ENCODE results near the gene TCTN2. TPM values are rescaled to one million over a fixed set of nuclear protein-coding genes. Genes with fewer than 3 reads are reported as not detected.

Gene TCTN2
- total RNA-seq, 2 experiments from 2014 or later: 4.7 to 7.8 TPM

GRCh38 chr12:123720141-123720814 is 49.4 kb downstream of the TCTN2 start:
- CTCF ChIA-PET (ENCODE audit: unreplicated experiment): no interaction called here
- peaks cover 64% of the 10 kb centered on the region for H3K36me3 ChIP-seq (ENCODE audit: insufficient read depth, low read length)
- TSS peak; percentile 14 for BruUV-seq (replicated peaks)
- TF ChIP-seq EZH2phosphoT487 (IDR thresholded peaks at IDR 0.05; ENCODE audit: borderline replicate concordance, low read depth, low read length) (no peak), CTCF (conservative IDR thresholded peaks at IDR 0.05; ENCODE audit: low read length) (no peak)
- H3K79me2 ChIP-seq (ENCODE audit: insufficient read depth, low read depth, low read length): peaks cover 12% of the 10 kb centered on the region
- H3K27ac ChIP-seq (ENCODE audit: low read depth, low read length, poor library complexity, severe bottlenecking): no peak overlapping the region
- no peaks in the 10 kb centered on the region for H3K9me2 ChIP-seq (ENCODE audit: insufficient read depth, low read length)
- H3K4me2 ChIP-seq (ENCODE audit: low read length): no peak overlapping the region
- POLR2A ChIA-PET: no interaction called here
- H4K20me1 ChIP-seq (ENCODE audit: insufficient read depth, low read length): peaks cover 2% of the 10 kb centered on the region; the same call in 1 of the 2 replicates
- no peak overlapping the region for H2AFZ ChIP-seq (ENCODE audit: low read length)
- H3K9me3 ChIP-seq (ENCODE audit: low read length): no peaks in the 10 kb centered on the region
- no peaks in the 10 kb centered on the region for H3K4me1 ChIP-seq (ENCODE audit: insufficient read depth, low read length, poor library complexity, severe bottlenecking)
- intact Hi-C loops (cut with micrococcal nuclease; ENCODE audit: unreplicated experiment): no loop called here
- no peak for DNase-seq (ENCODE audit: low spot score)
- no peak overlapping the region for H3K4me3 ChIP-seq (ENCODE audit: low read depth, low read length, poor library complexity, severe bottlenecking)

DNA sequence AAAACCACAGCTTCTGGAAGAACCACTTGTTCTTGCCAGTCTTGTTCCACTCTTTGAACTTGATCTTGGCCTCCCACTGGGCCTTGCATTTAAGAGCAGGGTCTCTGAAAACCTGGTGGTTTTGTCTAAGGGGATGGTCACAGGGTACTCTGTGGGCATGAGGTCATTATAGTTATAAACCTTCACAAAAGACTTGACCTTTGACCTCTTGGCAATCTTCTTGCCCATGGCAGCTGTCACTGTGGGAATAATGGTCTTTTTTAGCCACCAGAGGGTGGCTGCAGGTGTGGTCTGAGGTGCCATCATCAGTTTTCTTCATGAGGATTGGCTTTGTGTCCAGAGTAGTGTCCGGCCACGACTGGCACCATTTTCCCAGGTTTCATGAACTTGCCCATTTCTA is 50.3 kb downstream of the TCTN2 start:
- CTCF ChIA-PET (ENCODE audit: unreplicated experiment): no interaction called here
- no peaks in the 10 kb centered on the region for H4K20me1 ChIP-seq (ENCODE audit: insufficient read depth, low read length)
- no peak for DNase-seq (ENCODE audit: low spot score)
- POLR2A ChIA-PET: no interaction called here
- TF ChIP-seq EZH2phosphoT487 (IDR thresholded peaks at IDR 0.05; ENCODE audit: borderline replicate concordance, low read depth, low read length): no peak
- TF ChIP-seq CTCF (conservative IDR thresholded peaks at IDR 0.05; ENCODE audit: low read length): no peak
- peaks cover 70% of the 10 kb centered on the region for H3K36me3 ChIP-seq (ENCODE audit: insufficient read depth, low read length)
- peaks cover 3% of the 10 kb centered on the region for H3K79me2 ChIP-seq (ENCODE audit: insufficient read depth, low read depth, low read length)
- H3K9me3 ChIP-seq (ENCODE audit: low read length): no peaks in the 10 kb centered on the region
- H3K4me1 ChIP-seq (ENCODE audit: insufficient read depth, low read length, poor library complexity, severe bottlenecking): no peaks in the 10 kb centered on the region
- H3K4me2 ChIP-seq (ENCODE audit: low read length): no peak overlapping the region
- no peak overlapping the region for H2AFZ ChIP-seq (ENCODE audit: low read length)
- no TSS peak for BruUV-seq (replicated peaks)
- no peak overlapping the region for H3K4me3 ChIP-seq (ENCODE audit: low read depth, low read length, poor library complexity, severe bottlenecking)
- no peaks in the 10 kb centered on the region for H3K9me2 ChIP-seq (ENCODE audit: insufficient read depth, low read length)
- H3K27ac ChIP-seq (ENCODE audit: low read depth, low read length, poor library complexity, severe bottlenecking): no peak overlapping the region
- intact Hi-C loops (cut with micrococcal nuclease; ENCODE audit: unreplicated experiment): no loop called here

DNA sequence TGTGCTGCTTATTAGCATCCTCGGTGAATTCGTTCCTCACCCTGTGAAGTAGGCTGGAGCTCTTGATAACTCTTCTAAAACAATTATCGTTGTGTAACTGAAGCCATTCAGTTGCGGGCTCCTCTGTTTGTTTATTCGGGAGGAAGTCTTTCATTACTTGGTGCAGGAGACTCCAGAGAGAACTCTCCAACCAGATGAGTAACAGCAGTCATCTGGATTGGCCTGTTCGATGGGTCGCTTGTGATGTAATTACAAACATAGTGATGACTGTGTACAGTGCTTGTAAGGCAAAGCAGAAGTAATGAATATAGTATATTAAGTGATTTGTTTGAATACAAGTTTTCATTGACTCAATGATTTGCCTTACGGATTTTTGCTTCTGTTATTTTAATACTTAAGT is 52.1 kb downstream of the TCTN2 start:
- Histone ChIP-seq H3K9me2 (ENCODE audit: insufficient read depth, low read length) (no peaks in the 10 kb centered on the region), H3K4me2 (ENCODE audit: low read length) (no peak overlapping the region), H3K79me2 (ENCODE audit: insufficient read depth, low read depth, low read length) (no peaks in the 10 kb centered on the region; the same call in 1 of the 2 replicates), H3K4me3 (ENCODE audit: low read depth, low read length, poor library complexity, severe bottlenecking) (no peak overlapping the region), H3K27ac (ENCODE audit: low read depth, low read length, poor library complexity, severe bottlenecking) (no peak overlapping the region), H2AFZ (ENCODE audit: low read length) (no peak overlapping the region), H4K20me1 (ENCODE audit: insufficient read depth, low read length) (no peaks in the 10 kb centered on the region), H3K36me3 (ENCODE audit: insufficient read depth, low read length) (peaks cover 88% of the 10 kb centered on the region), H3K4me1 (ENCODE audit: insufficient read depth, low read length, poor library complexity, severe bottlenecking) (no peaks in the 10 kb centered on the region), H3K9me3 (ENCODE audit: low read length) (no peaks in the 10 kb centered on the region)
- ChIA-PET POLR2A (interaction anchor here (0.6 to 1.0 kb wide), 2 partner anchors 11 to 302 kb away, joined by 3 to 4 read pairs; partner anchors contain the start of gene ATP6V0A2), CTCF (ENCODE audit: unreplicated experiment) (no interaction called here)
- TF ChIP-seq CTCF (conservative IDR thresholded peaks at IDR 0.05; ENCODE audit: low read length): no peak
- no peak for TF ChIP-seq EZH2phosphoT487 (IDR thresholded peaks at IDR 0.05; ENCODE audit: borderline replicate concordance, low read depth, low read length)
- no peak for DNase-seq (ENCODE audit: low spot score)
- intact Hi-C loops (cut with micrococcal nuclease; ENCODE audit: unreplicated experiment): no loop called here
- BruUV-seq (replicated peaks): no TSS peak
